ENCODE results near the gene PRKAR2B. TPM values are rescaled to one million over a fixed set of nuclear protein-coding genes. Genes with fewer than 3 reads are reported as not detected.

The PRKAR2B gene
- total RNA-seq, 1 experiment from 2014 or later = 15.1 TPM

- no peaks in the 10 kb centered on the region for H3K9me3 ChIP-seq (ENCODE audit: control insufficient read depth in 1 of 2, insufficient read depth in 1 of 2, low read depth in 1 of 2, low read length in 2 of 2)
- H3K9ac ChIP-seq (ENCODE audit: low read length) = no peak overlapping the region
- H2AFZ ChIP-seq (ENCODE audit: low read depth, low read length, poor library complexity, severe bottlenecking) = no peak overlapping the region
- no peaks in the 10 kb centered on the region for H3K27me3 ChIP-seq (ENCODE audit: insufficient read depth, low read length)
- no peak for TF ChIP-seq SP1 (IDR thresholded peaks at IDR 0.05; ENCODE audit: low read depth)
- TF ChIP-seq FOSL1 (IDR thresholded peaks at IDR 0.05; ENCODE audit: low read depth) = no peak
- TF ChIP-seq TCF7L2 (IDR thresholded peaks at IDR 0.05; ENCODE audit: borderline replicate concordance, extremely low read depth, insufficient read depth, insufficient read length) = no peak
- no peak for TF ChIP-seq ZBTB33 (IDR thresholded peaks at IDR 0.05; ENCODE audit: extremely low read depth, insufficient replicate concordance, low read length)
- TF ChIP-seq POLR2AphosphoS5 (IDR thresholded peaks at IDR 0.05; ENCODE audit: low read depth, low read length) = no peak
- no peak for ATAC-seq
- H3K4me3 ChIP-seq (replicated peaks in 1 of 2; ENCODE audit: low read depth in 1 of 2, low read length in 2 of 2) = no peak overlapping the region
- H3K79me2 ChIP-seq (ENCODE audit: insufficient read depth, low read length) = no peaks in the 10 kb centered on the region
- POLR2A ChIA-PET = no interaction called here
- H3K36me3 ChIP-seq (ENCODE audit: control insufficient read depth in 1 of 2, insufficient read depth in 2 of 2, low read length in 2 of 2) = no peaks in the 10 kb centered on the region
- no peak overlapping the region for H3K4me2 ChIP-seq (ENCODE audit: low read length)
- no peaks in the 10 kb centered on the region for H3K4me1 ChIP-seq (ENCODE audit: control insufficient read depth in 1 of 2, insufficient read depth in 2 of 2, low read length in 2 of 2)
- CTCF ChIA-PET = no interaction called here
- intact Hi-C loops (cut with micrococcal nuclease) = no loop called here
- BruUV-seq (replicated peaks) = no TSS peak
- no peaks in the 10 kb centered on the region for H4K20me1 ChIP-seq (ENCODE audit: insufficient read depth)
- H3K9me2 ChIP-seq (ENCODE audit: insufficient read depth) = no peaks in the 10 kb centered on the region
- DNase-seq (ENCODE audit: low read depth, low spot score) = no peak
- no peak overlapping the region for H3K27ac ChIP-seq (ENCODE audit: low read depth, low read length)
- RAD21 ChIA-PET (ENCODE audit: low non-redundant PET in 1 of 2, low total read pairs in 2 of 2, uncharacterized antibody in 2 of 2, unreplicated experiment in 2 of 2) = no interaction called here
Measured at GRCh38 chr7:107210400-107210799, 165.9 kb downstream of the PRKAR2B start.

Other genes with a start within 250 kb of the PRKAR2B start
- 0.05 TPM for gene PIK3CG, start 179.4 kb upstream of the PRKAR2B start, total RNA-seq (2021; ENCODE audit: unreplicated experiment)
- 24.3 TPM for gene HBP1, start 124.3 kb downstream of the PRKAR2B start, total RNA-seq (2021; ENCODE audit: unreplicated experiment)